ENCODE results near the gene LCN6.

DNA sequence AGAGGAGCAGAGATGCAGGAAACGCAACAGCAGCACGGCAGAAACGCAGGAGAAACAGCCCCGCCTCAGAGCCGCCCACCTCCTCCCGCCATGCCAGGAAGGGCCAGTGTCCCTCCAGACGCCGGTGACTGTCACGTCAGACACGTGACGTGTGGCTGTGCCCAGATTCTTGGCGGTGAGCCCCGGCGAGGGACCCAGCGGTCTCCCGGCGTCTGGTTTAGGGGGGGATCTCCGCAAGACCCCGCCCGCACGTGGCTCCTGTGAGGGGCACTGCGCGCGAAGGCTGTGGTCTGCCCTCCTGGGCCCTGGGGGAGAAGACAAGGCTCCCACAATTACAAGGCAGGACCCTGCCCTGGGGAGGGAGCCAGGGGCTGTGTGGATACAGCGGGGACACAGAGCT lies 12.1 kb upstream of the LCN6 start:
- TF ChIP-seq EZH2 (optimal IDR thresholded peaks at IDR 0.05; ENCODE audit: low read depth, low read length): no peak
- TF ChIP-seq CTCF (IDR thresholded peaks at IDR 0.05; ENCODE audit: low read length): no peak
